ENCODE results near the gene TNIK. TPM values are rescaled to one million over a fixed set of nuclear protein-coding genes. Genes with fewer than 3 reads are reported as not detected.

Gene TNIK
- total and polyA plus RNA-seq, 10 donors, result 0.85 to 34.5 (median 14.1) TPM

GRCh38 chr3:171159822-171160157 is 300.4 kb downstream of the TNIK start:
- WGBS, 5 donors, result 91 to 96% (median 92%) methylated on average over 6 of the region's 6 CpGs
- peaks cover 0 to 15% (median 10%) of the 10 kb centered on the region in 8 donors for H3K9me3 ChIP-seq
- H3K36me3 ChIP-seq, result peaks cover 0 to 56% (median 5%) of the 10 kb centered on the region in 6 donors
- TF ChIP-seq POLR2A (IDR thresholded peaks at IDR 0.05) (no peak), CTCF (IDR thresholded peaks at IDR 0.05 in 8 of 11, conservative IDR thresholded peaks at IDR 0.05 in 3 of 11) (no peak), POLR2AphosphoS5 (IDR thresholded peaks at IDR 0.05) (no peak)
- no peaks in the 10 kb centered on the region for H3K4me1 ChIP-seq
- no peak for DNase-seq
- H3K4me3 ChIP-seq, result no peak overlapping the region
- intact Hi-C loops (cut with DNase I; ENCODE audit: low total_unique reads), result no loop called here
- no peaks in the 10 kb centered on the region for H3K27me3 ChIP-seq (replicated peaks in 1 of 7)
- no peak overlapping the region for H3K27ac ChIP-seq

- Histone ChIP-seq H3K4me3 (no peak overlapping the region), H3K27me3 (replicated peaks in 1 of 7) (no peaks in the 10 kb centered on the region), H3K4me1 (no peaks in the 10 kb centered on the region), H3K9me3 (peaks cover 0 to 15% (median 10%) of the 10 kb centered on the region in 8 donors), H3K27ac (no peak overlapping the region), H3K36me3 (peaks cover 0 to 57% (median 5%) of the 10 kb centered on the region in 6 donors)
- 88 to 92% (median 90%) methylated on average over 20 of the region's 20 CpGs for WGBS, 5 donors
- intact Hi-C loops (cut with DNase I; ENCODE audit: low total_unique reads), result no loop called here
- DNase-seq, result no peak
- no peak for TF ChIP-seq POLR2AphosphoS5 (IDR thresholded peaks at IDR 0.05)
- TF ChIP-seq CTCF (IDR thresholded peaks at IDR 0.05 in 8 of 11, conservative IDR thresholded peaks at IDR 0.05 in 3 of 11), result no peak
- no peak for TF ChIP-seq POLR2A (IDR thresholded peaks at IDR 0.05)
Observed at GRCh38 chr3:171159024-171159821, 301.0 kb downstream of the TNIK start.

GRCh38 chr3:171157980-171158379 is 302.2 kb downstream of the TNIK start:
- H3K4me3 ChIP-seq, result no peak overlapping the region
- H3K27ac ChIP-seq, result no peak overlapping the region
- H3K27me3 ChIP-seq (replicated peaks in 1 of 7), result no peaks in the 10 kb centered on the region
- no peaks in the 10 kb centered on the region for H3K4me1 ChIP-seq
- H3K36me3 ChIP-seq, result peaks cover 0 to 51% (median 3%) of the 10 kb centered on the region in 6 donors
- WGBS, 5 donors, result 48 to 93% (median 87%) methylated on average over 3 of the region's 3 CpGs
- DNase-seq, result no peak
- H3K9me3 ChIP-seq, result peaks cover 0 to 10% (median 5%) of the 10 kb centered on the region in 8 donors
- no peak for TF ChIP-seq POLR2AphosphoS5 (IDR thresholded peaks at IDR 0.05)
- no peak for TF ChIP-seq POLR2A (IDR thresholded peaks at IDR 0.05)
- TF ChIP-seq CTCF (IDR thresholded peaks at IDR 0.05 in 8 of 11, conservative IDR thresholded peaks at IDR 0.05 in 3 of 11), result no peak
- intact Hi-C loops (cut with DNase I; ENCODE audit: low total_unique reads), result no loop called here

- intact Hi-C loops (cut with DNase I; ENCODE audit: low total_unique reads), result no loop called here
- H3K4me1 ChIP-seq, result no peaks in the 10 kb centered on the region
- H3K27me3 ChIP-seq (replicated peaks in 1 of 7), result no peaks in the 10 kb centered on the region
- H3K4me3 ChIP-seq, result no peak overlapping the region
- H3K27ac ChIP-seq, result no peak overlapping the region
- no peak for DNase-seq
- H3K36me3 ChIP-seq, result peaks cover 0 to 47% (median 3%) of the 10 kb centered on the region in 6 donors
- TF ChIP-seq CTCF (IDR thresholded peaks at IDR 0.05 in 8 of 11, conservative IDR thresholded peaks at IDR 0.05 in 3 of 11) (peak in 1 of 11 experiments; percentile 7), POLR2A (IDR thresholded peaks at IDR 0.05) (no peak), POLR2AphosphoS5 (IDR thresholded peaks at IDR 0.05) (no peak)
- WGBS, 5 donors, result 77 to 90% (median 83%) methylated on average over 14 of the region's 14 CpGs
- H3K9me3 ChIP-seq, result peaks cover 0 to 4% (median 0%) of the 10 kb centered on the region in 8 donors
Observed at GRCh38 chr3:171157286-171157685, 302.9 kb downstream of the TNIK start.
